PFSK-1 (cell line): ENCODE data around the gene CPA3. TPM values are rescaled to one million over a fixed set of nuclear protein-coding genes. Genes with fewer than 3 reads are reported as not detected.

Experiments
- FOXP2 ChIP-seq: optimal IDR thresholded peaks from 2 replicates; pipeline ENCODE3; 2011; ENCODE audit warnings: borderline replicate concordance, control low read depth, inconsistent platforms; ENCODE audit not compliant: insufficient read depth; ENCODE audit errors: extremely low read length, extremely low read depth
- POLR2AphosphoS5 ChIP-seq: IDR thresholded peaks from 2 replicates; pipeline ENCODE4 v1.6.1; 2012; ENCODE audit warnings: low read depth, mild to moderate bottlenecking, control low read depth, low read length, moderate library complexity
- REST ChIP-seq, 2 experiments: IDR thresholded peaks; 2 replicates each; pipeline versions ENCODE4 v1.6.1 to v1.8.0; 2011 to 2012; ENCODE audit warnings: low read depth in 2 of 2, low read length in 2 of 2, control low read depth in 1 of 2, inconsistent platforms in 1 of 2, mild to moderate bottlenecking in 1 of 2, moderate library complexity in 1 of 2; ENCODE audit not compliant: insufficient read depth in 1 of 2
- SIN3A ChIP-seq: IDR thresholded peaks from 2 replicates; pipeline ENCODE4 v1.6.1; 2012; ENCODE audit warnings: mild to moderate bottlenecking, low read length, moderate library complexity, borderline replicate concordance; ENCODE audit not compliant: insufficient read depth
- TAF1 ChIP-seq: IDR thresholded peaks from 2 replicates; pipeline ENCODE4 v1.6.1; 2012; ENCODE audit warnings: low read length, control low read depth, borderline replicate concordance; ENCODE audit not compliant: insufficient read depth
- polyA plus RNA-seq: library from polyadenylated mRNA; unstranded; fragments of >200 nt; gene quantifications from one replicate; pipeline ENCODE4 v1.2.1, GENCODE V29; 2012; ENCODE audit warnings: low read depth, missing spikeins; ENCODE audit not compliant: insufficient read length

CPA3 gene, protein sequence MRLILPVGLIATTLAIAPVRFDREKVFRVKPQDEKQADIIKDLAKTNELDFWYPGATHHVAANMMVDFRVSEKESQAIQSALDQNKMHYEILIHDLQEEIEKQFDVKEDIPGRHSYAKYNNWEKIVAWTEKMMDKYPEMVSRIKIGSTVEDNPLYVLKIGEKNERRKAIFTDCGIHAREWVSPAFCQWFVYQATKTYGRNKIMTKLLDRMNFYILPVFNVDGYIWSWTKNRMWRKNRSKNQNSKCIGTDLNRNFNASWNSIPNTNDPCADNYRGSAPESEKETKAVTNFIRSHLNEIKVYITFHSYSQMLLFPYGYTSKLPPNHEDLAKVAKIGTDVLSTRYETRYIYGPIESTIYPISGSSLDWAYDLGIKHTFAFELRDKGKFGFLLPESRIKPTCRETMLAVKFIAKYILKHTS
- polyA plus RNA-seq = not detected

DNA sequence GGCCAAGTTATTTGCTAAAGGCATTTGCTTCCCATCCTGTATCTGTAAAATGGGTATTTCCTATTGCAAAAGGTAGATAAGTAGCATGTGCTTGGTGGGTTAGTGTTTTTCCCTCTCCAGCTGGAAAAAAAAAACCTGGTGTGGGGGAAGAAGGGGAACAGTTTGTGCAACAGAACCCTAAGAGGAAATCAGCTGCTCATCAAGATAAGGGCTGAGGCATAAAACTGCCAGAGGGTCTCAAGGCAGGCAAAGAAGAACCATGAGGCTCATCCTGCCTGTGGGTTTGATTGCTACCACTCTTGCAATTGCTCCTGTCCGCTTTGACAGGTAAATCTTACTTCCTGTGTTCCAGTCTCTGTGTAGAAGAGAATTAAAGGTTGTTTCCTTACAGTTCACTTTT lies at the start of gene CPA3:
Gene CPA3 (plus strand): TSS at position 248 of the 400 bp plus-strand sequence. CDS start 12 bp downstream, at position 260.
- TF ChIP-seq TAF1 (no peak), REST (IDR thresholded peaks at IDR 0.05; ENCODE audit: insufficient read depth in 1 of 2, low read depth in 2 of 2, low read length in 2 of 2) (no peak), FOXP2 (no peak), POLR2AphosphoS5 (no peak), SIN3A (no peak)

- no peak for TF ChIP-seq TAF1
- TF ChIP-seq SIN3A = no peak
- no peak for TF ChIP-seq FOXP2
- TF ChIP-seq POLR2AphosphoS5 = no peak
- TF ChIP-seq REST (IDR thresholded peaks at IDR 0.05; ENCODE audit: insufficient read depth in 1 of 2, low read depth in 2 of 2, low read length in 2 of 2) = no peak
These were observed 49.6 kb upstream of the CPA3 start for GRCh38 chr3:148815316-148816110.

GRCh38 chr3:148816427-148816826 lies 48.7 kb upstream of the CPA3 start:
- TF ChIP-seq FOXP2 (no peak), POLR2AphosphoS5 (no peak)

DNA sequence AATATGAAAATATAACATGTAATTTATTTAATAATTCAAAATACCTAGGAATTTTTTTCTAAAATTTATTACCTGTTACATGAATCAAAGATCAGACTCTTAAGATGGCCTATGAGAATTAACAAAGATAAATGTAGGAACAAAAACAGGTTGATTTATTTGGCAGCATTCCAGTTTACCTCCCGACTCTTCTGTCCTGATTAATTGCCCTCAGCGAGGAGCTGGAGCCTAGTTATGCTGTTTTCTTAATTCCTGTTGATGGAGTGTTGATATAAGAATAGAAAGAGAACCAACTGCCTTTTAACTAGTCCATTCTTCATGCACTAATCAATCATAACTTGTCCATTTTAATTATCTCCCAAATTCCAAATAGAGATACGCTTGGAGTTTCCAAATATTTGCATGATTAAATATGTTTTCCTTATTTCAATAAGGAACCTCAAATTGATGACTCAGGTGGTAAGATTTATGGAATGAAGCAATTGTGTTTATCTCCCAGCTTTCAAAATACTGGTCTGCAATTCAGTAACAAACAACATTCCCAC lies 48.0 kb upstream of the CPA3 start:
- TF ChIP-seq POLR2AphosphoS5 (no peak), TAF1 (no peak)

GRCh38 chr3:148820361-148821245 lies 44.5 kb upstream of the CPA3 start:
- TF ChIP-seq FOXP2 (no peak), POLR2AphosphoS5 (no peak), SIN3A (no peak), REST (IDR thresholded peaks at IDR 0.05; ENCODE audit: insufficient read depth in 1 of 2, low read depth in 2 of 2, low read length in 2 of 2) (no peak), TAF1 (no peak)
